DOHH2 (cell line): Measurements from ENCODE around the gene CLDN14.

Source experiments
- H3F3A ChIP-seq: fragments of 200-600 bp; sonication (generic), shearing (Covaris generic); 2 replicates; pipeline ENCODE4 v1.6.0; 2016; ENCODE audit warnings: antibody characterized with exemption, mild to moderate bottlenecking; ENCODE audit not compliant: control insufficient read depth, insufficient read depth
- H3K27ac ChIP-seq: fragments of 200-600 bp; sonication (generic); 2 replicates; pipeline ENCODE4 v1.5.1; 2014; ENCODE audit warnings: low read depth, mild to moderate bottlenecking, low read length, moderate library complexity
- H3K27me3 ChIP-seq: fragments of 200-600 bp; sonication (generic); 2 replicates; pipeline ENCODE4 v1.6.1; 2014; ENCODE audit warnings: mild to moderate bottlenecking, low read length, mixed read lengths; ENCODE audit not compliant: control insufficient read depth
- H3K36me3 ChIP-seq: fragments of 200-600 bp; sonication (generic); 2 replicates; pipeline ENCODE4 v1.6.1; 2014; ENCODE audit warnings: mild to moderate bottlenecking, low read length, moderate library complexity, mixed read lengths; ENCODE audit not compliant: control insufficient read depth
- H3K4me1 ChIP-seq: fragments of 200-600 bp; sonication (generic); 2 replicates; pipeline ENCODE4 v1.6.1; 2014; ENCODE audit warnings: mild to moderate bottlenecking, low read length, mixed read lengths; ENCODE audit not compliant: control insufficient read depth
- H3K4me2 ChIP-seq: fragments of 200-600 bp; sonication (generic); 2 replicates; pipeline ENCODE4 v1.6.0; 2014; ENCODE audit warnings: mild to moderate bottlenecking, low read length, moderate library complexity
- H3K4me3 ChIP-seq: fragments of 200-600 bp; sonication (generic); 2 replicates; pipeline ENCODE4 v1.5.1; 2014; ENCODE audit warnings: mild to moderate bottlenecking, low read length, mixed read lengths
- H3K79me2 ChIP-seq: fragments of 200-600 bp; sonication (generic); 2 replicates; pipeline ENCODE4 v1.6.1; 2014; ENCODE audit warnings: mild to moderate bottlenecking, low read length, mixed read lengths; ENCODE audit not compliant: control insufficient read depth
- H3K9me2 ChIP-seq: fragments of 200-600 bp; sonication (generic); replicated peaks from 2 replicates; pipeline ENCODE4 v1.6.1; 2014; ENCODE audit warnings: mild to moderate bottlenecking, low read length, mixed read lengths; ENCODE audit not compliant: control insufficient read depth
- H3K9me3 ChIP-seq: fragments of 200-600 bp; sonication (generic); 2 replicates; pipeline ENCODE4 v1.6.1; 2014; ENCODE audit warnings: antibody characterized with exemption, low read length, mixed read lengths; ENCODE audit not compliant: control insufficient read depth, insufficient read depth
- H4K20me1 ChIP-seq: fragments of 200-600 bp; sonication (generic); 2 replicates; pipeline ENCODE4 v1.6.0; 2014; ENCODE audit warnings: low read depth, mild to moderate bottlenecking, antibody characterized with exemption, low read length, moderate library complexity; ENCODE audit not compliant: control insufficient read depth, insufficient read depth
- EZH2phosphoT487 ChIP-seq: fragments of 200-600 bp; sonication (generic); IDR thresholded peaks from 2 replicates; pipeline ENCODE4 v1.6.1; 2017; ENCODE audit warnings: borderline replicate concordance, mild to moderate bottlenecking, antibody characterized with exemption, low read length, moderate library complexity, mixed read lengths
- TF ChIP-seq, protein P1 (sequence below): fragments of 200-600 bp; sonication (generic); IDR thresholded peaks from one replicate; pipeline ENCODE4 v1.5.1; 2014; ENCODE audit warnings: antibody characterized with exemption, mild to moderate bottlenecking, low read depth, low read length; ENCODE audit not compliant: poor library complexity, severe bottlenecking

CLDN14 gene

GRCh38 chr21:36518883-36519492 lies 39.1 kb upstream of the CLDN14 start:
- Histone ChIP-seq H3K4me1 (peaks cover 9% of the 10 kb centered on the region; the same call in 1 of the 2 replicates), H3K27ac (no peak overlapping the region), H3K9me3 (no peaks in the 10 kb centered on the region), H3K79me2 (no peaks in the 10 kb centered on the region), H3K36me3 (no peaks in the 10 kb centered on the region), H4K20me1 (no peaks in the 10 kb centered on the region), H3K9me2 (no peaks in the 10 kb centered on the region), H3K4me3 (no peak overlapping the region), H3K27me3 (peaks cover 9% of the 10 kb centered on the region; the same call in 1 of the 2 replicates), H3F3A (no peaks in the 10 kb centered on the region), H3K4me2 (no peak overlapping the region)
- no peak for TF ChIP-seq EZH2phosphoT487
- TF ChIP-seq, protein P1, sequence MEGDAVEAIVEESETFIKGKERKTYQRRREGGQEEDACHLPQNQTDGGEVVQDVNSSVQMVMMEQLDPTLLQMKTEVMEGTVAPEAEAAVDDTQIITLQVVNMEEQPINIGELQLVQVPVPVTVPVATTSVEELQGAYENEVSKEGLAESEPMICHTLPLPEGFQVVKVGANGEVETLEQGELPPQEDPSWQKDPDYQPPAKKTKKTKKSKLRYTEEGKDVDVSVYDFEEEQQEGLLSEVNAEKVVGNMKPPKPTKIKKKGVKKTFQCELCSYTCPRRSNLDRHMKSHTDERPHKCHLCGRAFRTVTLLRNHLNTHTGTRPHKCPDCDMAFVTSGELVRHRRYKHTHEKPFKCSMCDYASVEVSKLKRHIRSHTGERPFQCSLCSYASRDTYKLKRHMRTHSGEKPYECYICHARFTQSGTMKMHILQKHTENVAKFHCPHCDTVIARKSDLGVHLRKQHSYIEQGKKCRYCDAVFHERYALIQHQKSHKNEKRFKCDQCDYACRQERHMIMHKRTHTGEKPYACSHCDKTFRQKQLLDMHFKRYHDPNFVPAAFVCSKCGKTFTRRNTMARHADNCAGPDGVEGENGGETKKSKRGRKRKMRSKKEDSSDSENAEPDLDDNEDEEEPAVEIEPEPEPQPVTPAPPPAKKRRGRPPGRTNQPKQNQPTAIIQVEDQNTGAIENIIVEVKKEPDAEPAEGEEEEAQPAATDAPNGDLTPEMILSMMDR, result no peak

DNA sequence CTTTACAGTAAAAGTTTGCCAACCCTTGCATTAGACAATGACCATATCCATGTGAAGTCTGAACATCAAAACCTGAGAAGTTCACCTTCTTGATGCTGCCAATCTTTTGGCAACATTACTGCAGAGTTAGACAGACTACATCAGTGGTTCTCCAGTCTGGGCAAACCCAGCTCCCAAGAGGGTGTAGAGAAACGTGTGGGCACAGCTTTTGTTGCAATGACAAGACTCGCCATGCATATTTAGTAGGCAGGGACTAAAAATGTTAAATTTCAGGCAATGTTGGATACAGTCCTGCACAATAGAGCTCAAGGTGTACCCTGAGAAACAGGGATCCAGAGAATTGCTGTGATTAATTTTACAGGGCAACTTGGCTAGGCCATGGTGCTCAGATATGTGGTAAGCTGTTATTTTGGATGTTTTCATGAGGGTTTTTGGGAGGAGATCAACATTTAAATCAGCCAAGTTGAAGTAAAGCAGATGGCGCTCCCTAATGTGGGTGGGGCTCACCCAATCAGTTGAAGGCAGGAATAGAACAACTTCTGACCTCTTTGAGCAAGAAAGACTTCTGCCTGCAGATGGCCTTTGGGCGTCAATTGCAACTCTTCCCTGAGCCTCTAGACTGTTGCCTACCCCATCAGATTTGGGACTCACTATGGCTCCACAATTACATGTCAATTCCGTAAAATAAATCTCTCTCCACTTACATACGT lies 37.6 kb upstream of the CLDN14 start:
- TF ChIP-seq, protein P1, result no peak
- no peak for TF ChIP-seq EZH2phosphoT487
- no peaks in the 10 kb centered on the region for H3K79me2 ChIP-seq
- H3K9me3 ChIP-seq, result no peaks in the 10 kb centered on the region
- H3K4me1 ChIP-seq, result peaks cover 9% of the 10 kb centered on the region; the same call in 1 of the 2 replicates
- no peak overlapping the region for H3K4me3 ChIP-seq
- H4K20me1 ChIP-seq, result no peaks in the 10 kb centered on the region
- H3K4me2 ChIP-seq, result no peak overlapping the region
- H3K36me3 ChIP-seq, result no peaks in the 10 kb centered on the region
- H3K9me2 ChIP-seq, result no peaks in the 10 kb centered on the region
- no peaks in the 10 kb centered on the region for H3F3A ChIP-seq
- H3K27me3 ChIP-seq, result peaks cover 13% of the 10 kb centered on the region; the same call in 1 of the 2 replicates
- no peak overlapping the region for H3K27ac ChIP-seq

GRCh38 chr21:36516281-36516680 lies 36.4 kb upstream of the CLDN14 start:
- no peak for TF ChIP-seq EZH2phosphoT487
- TF ChIP-seq, protein P1, result no peak
- Histone ChIP-seq H3K4me3 (no peak overlapping the region), H3K9me3 (no peaks in the 10 kb centered on the region), H3K27ac (no peak overlapping the region), H3K9me2 (no peaks in the 10 kb centered on the region), H3K4me2 (no peak overlapping the region), H3K27me3 (peaks cover 21% of the 10 kb centered on the region), H3K4me1 (peaks cover 9% of the 10 kb centered on the region; the same call in 1 of the 2 replicates), H3K79me2 (no peaks in the 10 kb centered on the region), H4K20me1 (no peaks in the 10 kb centered on the region), H3F3A (no peaks in the 10 kb centered on the region), H3K36me3 (no peaks in the 10 kb centered on the region)
